Retinal pigment epithelial cell (primary cell): Measurements from ENCODE around the gene CLASP1.

Experiments
- DNase-seq: peaks from one replicate; pipeline ENCODE4 v3.0.0-alpha.2; 2010; ENCODE audit warnings: low read depth
- H3K4me3 ChIP-seq: 2 replicates; pipeline ENCODE4 v1.5.1; 2011; ENCODE audit warnings: mild to moderate bottlenecking, low read length, control low read depth, moderate library complexity
- TF ChIP-seq, protein P1 (sequence below): conservative IDR thresholded peaks from 2 replicates; pipeline ENCODE4 v1.5.1; 2011; ENCODE audit warnings: low read depth, low read length, control low read depth, inconsistent platforms

CLASP1 gene

DNA sequence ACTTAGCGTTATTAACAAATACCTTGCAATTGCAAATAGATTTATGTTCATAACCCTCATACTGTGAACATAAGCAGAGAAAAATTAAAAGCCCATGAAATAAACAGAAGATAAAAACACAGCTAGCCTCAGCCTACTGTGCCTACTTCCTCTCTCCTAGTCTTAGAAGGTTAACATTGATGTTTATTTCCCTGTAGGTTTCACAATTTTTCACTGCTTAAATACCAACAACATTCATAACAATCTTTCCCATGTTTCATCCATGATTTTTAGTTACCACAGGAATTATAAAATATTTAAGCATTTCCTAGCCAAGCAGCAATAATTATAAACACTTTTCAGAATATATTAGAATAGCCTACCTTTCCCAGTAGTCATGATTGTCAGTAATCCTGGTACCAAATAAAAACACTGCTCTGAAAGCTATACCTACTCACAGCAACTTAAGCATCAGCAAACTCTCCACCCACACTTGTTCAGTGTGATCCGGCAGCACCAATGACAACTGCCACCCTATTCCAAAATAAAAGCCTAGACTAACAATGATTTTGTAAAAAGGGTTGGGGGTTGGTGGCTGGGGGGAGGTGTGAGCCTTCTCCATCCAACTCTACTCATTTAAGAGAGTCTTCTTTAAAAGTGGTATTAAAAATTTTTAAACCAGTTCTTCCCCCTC is 159.2 kb downstream of the CLASP1 start:
- no peak for DNase-seq
- H3K4me3 ChIP-seq, result no peak overlapping the region
- TF ChIP-seq, protein P1, sequence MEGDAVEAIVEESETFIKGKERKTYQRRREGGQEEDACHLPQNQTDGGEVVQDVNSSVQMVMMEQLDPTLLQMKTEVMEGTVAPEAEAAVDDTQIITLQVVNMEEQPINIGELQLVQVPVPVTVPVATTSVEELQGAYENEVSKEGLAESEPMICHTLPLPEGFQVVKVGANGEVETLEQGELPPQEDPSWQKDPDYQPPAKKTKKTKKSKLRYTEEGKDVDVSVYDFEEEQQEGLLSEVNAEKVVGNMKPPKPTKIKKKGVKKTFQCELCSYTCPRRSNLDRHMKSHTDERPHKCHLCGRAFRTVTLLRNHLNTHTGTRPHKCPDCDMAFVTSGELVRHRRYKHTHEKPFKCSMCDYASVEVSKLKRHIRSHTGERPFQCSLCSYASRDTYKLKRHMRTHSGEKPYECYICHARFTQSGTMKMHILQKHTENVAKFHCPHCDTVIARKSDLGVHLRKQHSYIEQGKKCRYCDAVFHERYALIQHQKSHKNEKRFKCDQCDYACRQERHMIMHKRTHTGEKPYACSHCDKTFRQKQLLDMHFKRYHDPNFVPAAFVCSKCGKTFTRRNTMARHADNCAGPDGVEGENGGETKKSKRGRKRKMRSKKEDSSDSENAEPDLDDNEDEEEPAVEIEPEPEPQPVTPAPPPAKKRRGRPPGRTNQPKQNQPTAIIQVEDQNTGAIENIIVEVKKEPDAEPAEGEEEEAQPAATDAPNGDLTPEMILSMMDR, result no peak

DNA sequence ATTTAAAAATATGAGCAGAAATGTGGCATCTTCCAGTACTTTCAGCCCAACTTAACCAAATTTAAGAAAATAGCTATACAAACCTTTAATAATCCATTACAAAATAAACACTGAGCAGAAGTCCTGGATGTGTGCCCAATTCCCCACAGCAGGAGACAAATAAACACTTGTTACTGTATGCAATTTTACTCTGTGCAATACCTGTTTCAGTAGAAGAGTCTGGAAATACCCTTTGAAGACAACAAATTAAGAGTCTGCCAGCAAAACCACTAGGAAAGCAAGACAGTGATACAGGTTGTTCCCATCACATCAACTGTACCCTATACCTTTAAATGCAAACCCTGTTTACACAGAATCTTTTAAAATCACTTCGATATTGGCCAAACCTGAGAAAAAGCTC is 160.0 kb downstream of the CLASP1 start:
- H3K4me3 ChIP-seq, result no peak overlapping the region

GRCh38 chr2:121486191-121486790 is 163.0 kb downstream of the CLASP1 start:
- no peak for DNase-seq
- H3K4me3 ChIP-seq, result no peak overlapping the region
- TF ChIP-seq, protein P1, result no peak

More for the DNA sequence above, 160.0 kb downstream of the CLASP1 start:
- TF ChIP-seq, protein P1, result no peak
- no peak for DNase-seq

GRCh38 chr2:121485039-121485438 is 164.2 kb downstream of the CLASP1 start:
- TF ChIP-seq, protein P1, result no peak
- no peak for DNase-seq
- H3K4me3 ChIP-seq, result no peak overlapping the region

- no peak for DNase-seq
- TF ChIP-seq, protein P1, result no peak
- no peak overlapping the region for H3K4me3 ChIP-seq
Observed at GRCh38 chr2:121483846-121484245, 165.4 kb downstream of the CLASP1 start.

DNA sequence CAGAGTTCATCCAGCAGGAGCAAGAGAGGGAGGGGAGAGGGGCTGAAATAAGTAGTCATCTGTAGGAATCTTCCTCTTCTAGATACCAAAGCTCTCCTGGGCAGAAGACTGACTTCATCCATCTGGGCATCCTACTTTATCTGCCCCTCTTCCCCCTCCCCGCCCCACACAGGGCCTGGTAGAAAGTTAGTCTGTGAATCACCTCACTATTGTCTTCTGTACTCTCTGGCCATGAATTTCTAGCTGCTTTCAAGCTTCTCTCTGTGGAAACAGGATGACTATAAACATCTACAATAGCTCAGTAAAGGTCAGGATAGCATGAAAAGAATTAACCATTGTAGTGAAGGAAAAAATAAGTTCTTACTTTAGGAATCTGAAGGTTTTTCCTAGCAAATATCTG is 166.2 kb downstream of the CLASP1 start:
- no peak for DNase-seq
- TF ChIP-seq, protein P1, result no peak
- no peak overlapping the region for H3K4me3 ChIP-seq

DNA sequence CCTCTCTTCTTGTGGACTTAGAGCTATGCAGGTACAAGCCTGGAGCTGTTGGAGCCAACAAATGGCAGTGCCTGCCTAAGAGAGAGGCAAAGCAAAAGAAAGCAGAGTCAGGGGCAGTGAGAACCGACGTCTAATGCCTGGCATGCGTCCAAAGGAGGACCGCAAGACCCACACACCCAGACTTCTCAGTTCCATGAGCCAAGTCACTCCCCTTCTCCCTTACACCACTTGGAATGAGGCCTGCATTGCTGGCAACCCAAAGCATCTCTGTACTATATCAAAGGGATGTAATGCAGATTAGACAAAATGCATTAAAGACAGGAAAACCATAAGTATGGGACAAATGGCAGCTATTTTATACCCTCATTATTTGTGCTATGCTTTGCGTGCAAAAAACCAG is 168.4 kb downstream of the CLASP1 start:
- DNase-seq, result peak; percentile 93
- TF ChIP-seq, protein P1, result no peak
- H3K4me3 ChIP-seq, result no peak overlapping the region
